Kidney tubule cell (primary cell): ENCODE results near the gene TM6SF1.
A peak's percentile ranks its signal among the peaks of the same experiment; 100 is the strongest.
"Not testable (repeated sequence)": the region's sequence is repeated elsewhere in the genome, so short reads cannot be mapped to it uniquely, and the experiment has no call there.

Source experiments
- DNase-seq: peaks from one replicate; pipeline ENCODE4 v3.0.0-alpha.2; 2018; ENCODE audit warnings: low spot score

The TM6SF1 gene

DNA sequence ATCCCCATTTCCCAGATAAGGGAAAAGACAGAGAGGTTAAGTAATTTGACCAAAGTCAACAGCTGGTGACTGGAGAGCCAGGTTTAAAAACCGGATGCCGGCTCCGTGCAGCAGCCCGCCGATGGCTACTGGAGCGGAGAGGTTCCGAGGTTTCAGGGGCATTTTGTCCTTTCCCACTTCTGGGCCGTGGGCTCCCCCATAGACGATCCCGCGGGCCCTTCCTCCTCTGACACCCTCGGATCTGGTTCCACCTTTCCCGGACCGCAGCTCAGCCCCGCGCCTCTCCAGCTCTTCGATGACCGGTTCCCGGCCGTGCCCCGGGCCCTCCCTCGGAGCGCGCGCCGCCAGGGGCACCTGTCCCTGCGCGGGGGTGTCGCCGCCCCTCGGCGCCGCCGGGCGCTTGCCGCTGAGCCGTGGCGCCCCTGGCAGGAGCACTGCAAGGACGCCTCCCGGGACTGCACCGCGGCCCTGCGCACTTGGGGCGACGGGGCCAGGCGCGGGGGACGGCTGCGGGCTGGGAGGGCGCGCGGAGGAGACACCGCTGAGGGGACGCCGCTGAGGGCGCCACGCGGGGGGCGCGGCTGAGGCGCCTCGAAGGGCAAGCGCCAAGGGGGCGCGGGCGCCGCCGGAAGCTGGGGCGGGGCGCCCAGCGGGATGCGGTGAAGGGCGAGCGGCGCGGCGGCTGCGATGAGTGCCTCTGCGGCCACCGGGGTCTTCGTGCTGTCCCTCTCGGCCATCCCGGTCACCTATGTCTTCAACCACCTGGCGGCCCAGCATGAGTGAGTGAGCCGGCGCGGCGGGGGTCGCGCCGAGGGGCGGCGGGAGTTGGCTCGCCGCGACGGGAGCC, at the start of gene TM6SF1:
Gene TM6SF1, plus strand, starts transcription at position 652 of the 847 bp plus-strand sequence. Its CDS starts 36 bp downstream, at position 688.
- DNase-seq = peak; percentile 5

DNA sequence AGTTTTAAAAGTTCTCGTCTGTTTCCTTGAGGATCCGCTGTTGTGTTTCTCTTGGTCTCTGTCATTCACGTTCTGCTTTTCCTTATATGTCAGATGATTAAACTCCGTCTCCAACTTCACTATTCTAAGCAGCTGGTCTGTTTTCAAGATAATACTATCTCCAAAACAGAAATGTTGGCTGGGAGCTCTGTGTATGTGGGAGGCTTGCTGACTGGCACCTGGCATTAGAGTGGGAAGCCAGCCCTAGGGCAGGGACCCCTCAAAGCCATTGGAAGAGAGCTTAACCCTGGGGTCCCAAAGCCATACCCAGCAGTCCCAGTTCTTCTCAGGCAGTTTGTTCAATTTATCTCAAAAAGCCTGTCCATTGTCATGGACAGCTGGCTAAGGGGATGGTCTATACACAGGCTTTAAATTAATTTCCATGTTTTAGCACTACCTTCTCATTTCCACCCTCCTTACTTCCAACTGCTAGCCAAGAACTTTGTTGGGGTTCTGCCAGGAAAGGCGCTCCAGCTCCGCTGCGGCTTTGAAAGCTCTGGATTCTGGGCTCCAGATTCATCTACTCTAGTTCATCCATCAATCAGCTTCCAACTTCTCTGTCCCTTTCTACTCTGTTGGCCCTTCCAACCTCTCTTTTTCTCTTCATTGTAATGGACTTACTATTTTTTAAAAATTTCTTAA, 49.6 kb upstream of the TM6SF1 start:
- no peak for DNase-seq

DNA sequence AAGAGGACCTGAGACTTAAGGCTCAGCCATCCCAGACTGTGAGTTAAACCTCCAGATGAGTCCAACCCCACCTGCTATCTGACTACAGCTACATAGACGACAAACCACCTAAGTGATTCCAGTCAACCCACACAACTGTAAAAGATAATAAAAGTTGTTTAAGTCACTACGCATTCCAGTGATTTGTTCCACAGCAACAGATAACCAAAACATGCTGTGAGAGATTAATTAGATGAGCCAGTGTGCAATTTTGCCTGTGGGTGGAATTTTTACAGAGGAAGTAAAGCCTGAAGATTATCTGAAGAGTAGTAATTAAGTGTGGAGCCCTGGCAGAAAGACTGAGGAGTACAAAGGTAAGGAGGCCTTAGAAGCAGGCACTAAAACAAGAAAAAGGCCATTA, 45.8 kb upstream of the TM6SF1 start:
- peak; percentile 43 for DNase-seq

DNA sequence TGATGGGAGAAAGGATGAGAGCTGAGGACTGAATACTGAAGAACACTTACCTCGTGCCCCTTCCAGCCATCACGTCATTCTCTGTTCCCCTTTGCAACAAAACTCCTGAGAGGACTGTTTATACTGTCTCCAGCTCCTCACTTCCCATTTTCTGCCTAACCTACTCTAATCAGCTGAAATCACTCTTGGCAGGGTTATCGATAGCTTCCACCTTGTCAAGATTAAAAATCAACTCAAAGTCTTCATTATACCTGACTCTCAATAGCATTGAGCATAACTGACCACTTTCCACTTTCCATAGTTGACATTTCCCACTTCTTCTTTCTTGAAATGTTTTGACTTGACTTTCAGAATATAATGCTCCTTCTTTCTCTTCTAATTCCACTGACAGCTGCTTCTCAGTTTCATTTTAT, 44.7 kb upstream of the TM6SF1 start:
- DNase-seq = no peak

DNA sequence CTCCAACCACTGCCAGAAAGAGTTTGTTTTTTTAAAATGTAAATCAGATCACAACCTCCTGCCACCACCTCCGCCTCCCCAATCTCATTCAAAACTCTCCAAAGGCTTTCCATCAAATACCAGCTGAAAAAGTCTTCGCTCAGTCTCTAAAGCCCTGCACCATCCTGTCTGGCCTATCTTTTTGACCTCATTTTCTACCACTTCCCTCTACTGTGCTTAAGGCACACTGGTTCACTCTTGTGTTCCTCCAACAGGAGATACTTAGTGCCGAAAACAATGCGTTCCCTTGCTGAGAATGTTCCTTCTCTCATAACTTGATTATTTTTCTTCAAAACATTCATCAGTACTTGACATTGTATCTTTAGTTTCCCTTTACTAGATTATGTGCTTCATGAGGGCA, 43.9 kb upstream of the TM6SF1 start:
- no peak for DNase-seq

DNA sequence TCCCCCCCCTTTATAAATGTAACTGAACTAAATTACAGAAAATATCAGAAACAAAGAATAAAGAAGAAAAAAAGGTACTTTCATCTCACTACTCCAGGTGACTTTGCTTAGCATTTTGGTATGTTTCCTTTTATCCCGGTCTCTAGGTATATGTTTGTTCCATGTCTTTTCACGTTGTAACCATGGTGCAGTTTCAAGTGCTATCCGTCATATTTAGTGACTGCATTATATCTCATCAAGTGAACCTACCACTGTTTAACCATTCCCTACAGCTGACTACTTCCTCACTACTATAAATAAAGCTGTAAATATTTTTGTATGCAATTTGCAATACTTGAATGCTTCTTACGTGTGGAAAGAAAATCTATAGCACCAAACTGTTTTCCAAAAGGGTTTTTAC, 42.6 kb upstream of the TM6SF1 start:
- DNase-seq = peak; percentile 53

DNA sequence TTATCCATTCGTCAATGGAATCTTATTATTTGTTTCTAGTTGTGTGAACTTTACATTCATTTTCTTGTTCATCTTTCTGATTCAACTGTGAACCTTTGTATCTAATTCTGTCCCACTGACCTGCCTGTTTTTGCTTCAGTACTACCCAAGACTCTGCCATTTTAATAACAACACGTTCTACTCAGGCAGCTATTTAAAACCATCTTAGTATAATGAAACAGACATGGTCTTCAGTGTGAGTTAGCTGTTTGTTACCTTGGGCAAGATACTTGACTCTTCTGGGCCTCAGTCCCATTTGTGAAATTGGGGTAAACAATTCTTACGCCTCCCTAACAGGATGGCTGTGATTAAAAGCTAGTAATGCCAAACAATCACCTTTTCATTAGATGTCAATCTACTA, 42.0 kb upstream of the TM6SF1 start:
- DNase-seq = no peak

DNA sequence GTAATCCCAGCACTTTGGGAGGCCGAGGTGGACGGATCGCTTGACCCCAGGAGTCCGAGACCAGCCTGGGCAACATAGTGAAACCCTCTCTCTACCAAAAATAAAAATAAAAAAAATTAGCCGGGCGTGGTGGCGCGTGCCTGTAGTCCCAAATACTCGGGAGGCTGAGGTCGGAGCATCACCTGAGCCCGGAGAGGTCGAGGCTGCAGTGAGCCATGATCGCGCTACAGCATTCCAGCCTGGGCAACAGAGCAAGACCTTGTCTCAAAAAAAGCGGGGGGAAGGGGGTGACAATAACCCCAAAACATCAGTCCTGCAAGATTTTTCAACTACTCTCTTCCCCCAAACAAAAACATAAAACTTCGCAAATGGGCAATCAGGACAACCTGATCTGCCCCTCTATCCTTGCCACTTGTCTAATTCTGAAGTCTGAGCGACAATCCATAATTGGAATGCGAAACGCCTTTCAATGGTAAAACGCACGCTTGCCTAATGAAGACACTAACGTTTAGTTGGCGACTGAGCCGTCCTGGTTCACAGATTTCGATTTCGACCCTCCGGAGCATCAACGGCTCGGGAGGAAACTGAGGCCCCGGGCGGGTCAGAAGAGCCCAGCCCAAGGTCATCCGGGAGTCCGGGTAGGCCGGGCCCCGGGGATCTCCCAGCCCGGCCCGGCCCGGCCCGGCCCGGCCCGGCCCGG, 41.3 kb upstream of the TM6SF1 start:
- peak; percentile 32 for DNase-seq

DNA sequence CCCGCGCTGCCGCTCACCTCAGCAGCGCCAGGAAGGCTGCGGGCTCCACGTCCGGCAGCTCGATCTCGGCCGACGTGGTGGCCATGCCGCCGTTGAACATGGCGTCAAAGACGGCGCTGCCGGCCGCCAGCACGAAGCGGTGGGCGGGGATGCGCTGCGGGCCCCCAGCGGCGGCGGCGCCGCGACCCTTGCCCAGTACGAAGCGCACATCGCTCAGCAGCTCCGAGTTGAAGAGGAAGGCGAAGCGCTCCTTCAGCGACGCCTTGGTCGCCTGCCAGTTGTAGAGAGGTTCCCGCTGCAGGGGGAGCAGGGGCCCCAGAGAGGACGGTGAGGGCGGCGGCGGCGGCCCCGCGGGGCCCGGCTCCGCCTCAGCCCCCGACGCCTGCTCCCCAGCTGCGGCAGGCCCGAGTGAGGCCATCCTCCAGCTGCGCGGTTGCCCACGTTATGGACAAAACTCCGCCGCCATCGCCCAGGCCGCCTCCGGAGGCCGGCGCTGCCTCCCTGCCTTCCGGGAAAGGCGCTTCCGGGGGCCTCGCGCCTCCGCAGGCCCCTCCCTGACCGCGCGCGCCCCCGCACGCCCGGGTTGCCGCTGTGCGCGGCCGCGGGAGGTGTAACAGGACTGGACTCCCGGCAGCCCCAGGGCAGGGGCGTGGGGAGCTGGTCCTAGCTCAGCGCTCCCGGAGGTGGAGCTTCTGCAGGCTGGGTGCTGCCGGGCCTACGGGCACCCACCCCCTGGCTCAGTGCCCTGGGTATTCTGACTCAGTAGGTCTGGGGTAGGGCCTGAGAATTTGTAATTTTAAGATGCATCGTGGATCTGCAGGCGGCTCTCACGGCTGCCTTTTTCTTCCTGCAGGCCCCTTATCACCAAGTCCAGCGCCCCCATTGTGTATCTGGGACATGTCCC, 40.5 kb upstream of the TM6SF1 start, which contains the start of gene BTBD1:
Gene BTBD1, minus strand, starts transcription at position 519 of the 904 bp plus-strand sequence. Its CDS starts 101 bp downstream, at position 418.
- peak; percentile 98 for DNase-seq

DNA sequence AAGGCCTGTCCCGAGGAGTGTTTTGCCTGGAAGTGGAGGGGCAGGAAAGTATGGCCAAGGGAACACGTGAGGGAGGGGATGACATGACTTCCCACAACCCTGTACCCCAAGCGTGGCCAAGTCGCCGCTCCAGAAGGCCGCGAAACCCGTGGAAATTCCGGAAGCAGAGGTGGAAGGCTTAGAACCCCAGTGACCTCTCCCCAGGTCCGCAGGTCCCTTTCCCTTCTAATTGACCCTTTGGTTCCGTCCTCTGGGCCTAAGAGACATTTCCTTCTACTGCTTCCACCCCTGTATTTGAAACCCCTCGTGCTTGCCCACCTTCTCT, 39.8 kb upstream of the TM6SF1 start:
- DNase-seq = no peak

DNA sequence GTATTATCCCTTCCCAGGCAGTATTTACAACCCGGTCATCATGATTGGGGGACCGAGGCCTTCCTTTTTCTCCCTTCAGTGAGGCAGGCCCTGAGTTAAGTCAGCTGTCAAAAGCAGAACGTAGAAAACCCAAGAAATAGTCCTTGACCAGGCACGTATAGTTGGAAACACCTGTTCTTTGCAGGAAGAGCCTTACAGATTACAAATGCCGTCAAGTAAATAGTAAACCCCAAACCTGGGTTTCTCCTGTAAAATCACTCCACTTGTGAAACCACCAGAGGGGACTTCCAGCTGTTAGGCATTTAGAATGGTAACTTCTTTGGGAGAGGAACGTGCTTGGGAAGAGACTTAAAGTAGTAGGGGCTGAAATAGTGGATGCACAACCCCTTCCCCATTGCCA, 39.4 kb upstream of the TM6SF1 start:
- no peak for DNase-seq

DNA sequence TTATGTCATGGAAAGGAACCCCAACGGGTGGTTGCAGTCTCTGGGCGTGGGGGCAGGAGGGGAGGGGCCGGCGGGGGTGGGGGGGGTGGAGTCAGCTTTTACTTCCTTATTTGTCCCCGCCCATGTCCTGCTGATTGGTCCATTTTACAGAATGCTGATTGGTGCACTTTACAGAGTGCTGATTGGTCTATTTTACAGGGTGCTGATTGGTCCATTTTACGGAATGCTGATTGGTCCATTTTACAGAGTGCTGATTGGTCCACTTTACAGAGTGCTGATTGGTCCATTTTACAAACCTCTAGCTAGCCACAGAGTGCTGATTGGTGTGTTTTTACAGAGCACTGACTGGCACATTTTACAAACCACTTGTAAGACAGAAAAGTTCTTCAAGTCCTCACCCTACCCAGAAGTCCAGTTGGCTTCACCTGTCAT, 38.2 kb upstream of the TM6SF1 start:
- DNase-seq = peak; percentile 22

DNA sequence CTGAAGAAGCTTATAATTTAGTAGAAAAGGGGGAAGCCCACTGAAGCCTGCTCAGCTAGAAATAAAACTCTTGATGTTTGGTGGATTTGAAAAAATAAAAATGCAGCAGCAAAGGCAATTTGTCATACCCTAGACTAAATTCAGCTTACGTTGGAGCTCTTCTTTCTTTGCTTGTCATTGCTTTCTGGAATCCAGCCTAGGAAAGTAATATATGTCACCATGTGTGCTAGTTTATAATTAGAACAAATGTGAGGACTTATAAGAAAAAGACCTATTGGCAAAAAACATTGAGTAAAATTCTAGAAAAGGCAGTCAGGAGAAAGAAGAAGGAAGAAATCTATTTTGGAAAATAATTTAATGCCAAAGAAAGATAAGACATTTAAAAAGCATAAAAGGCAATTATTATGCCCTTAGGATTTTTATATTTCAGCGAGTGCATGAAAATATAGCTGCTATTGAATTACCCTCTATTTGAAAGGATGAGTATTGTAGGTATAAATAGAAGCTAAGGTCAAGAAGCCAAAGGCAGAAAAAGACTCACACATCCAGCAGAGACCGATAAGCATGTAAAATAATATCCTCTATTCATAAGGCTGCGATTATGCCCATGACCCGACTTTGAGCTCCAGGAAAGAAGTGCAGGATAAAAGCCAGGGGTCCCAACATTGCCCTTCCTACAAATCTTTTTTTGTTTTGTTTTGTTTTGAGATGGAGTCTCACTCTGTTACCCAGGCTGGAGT, 29.8 kb upstream of the TM6SF1 start:
- no peak for DNase-seq

DNA sequence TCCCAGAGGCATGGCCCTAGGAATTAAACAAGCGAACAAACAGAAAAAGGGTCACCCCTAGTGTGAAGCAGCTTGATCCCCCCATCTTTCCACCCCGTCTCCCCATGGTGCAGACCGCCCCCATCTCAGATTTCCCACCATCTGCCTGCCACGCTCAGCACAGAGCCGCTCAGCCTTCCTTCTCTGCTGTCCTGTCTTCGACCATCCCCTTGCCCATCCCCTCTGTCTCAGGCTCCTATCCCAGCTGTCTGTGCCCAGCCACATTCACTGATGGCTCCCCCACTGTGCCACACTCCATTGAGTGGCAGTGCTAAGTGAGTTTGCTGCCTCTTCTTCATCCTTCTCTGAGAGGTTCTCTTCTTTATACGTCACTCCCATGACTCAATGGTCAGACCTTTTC, 28.7 kb upstream of the TM6SF1 start:
- no peak for DNase-seq

DNA sequence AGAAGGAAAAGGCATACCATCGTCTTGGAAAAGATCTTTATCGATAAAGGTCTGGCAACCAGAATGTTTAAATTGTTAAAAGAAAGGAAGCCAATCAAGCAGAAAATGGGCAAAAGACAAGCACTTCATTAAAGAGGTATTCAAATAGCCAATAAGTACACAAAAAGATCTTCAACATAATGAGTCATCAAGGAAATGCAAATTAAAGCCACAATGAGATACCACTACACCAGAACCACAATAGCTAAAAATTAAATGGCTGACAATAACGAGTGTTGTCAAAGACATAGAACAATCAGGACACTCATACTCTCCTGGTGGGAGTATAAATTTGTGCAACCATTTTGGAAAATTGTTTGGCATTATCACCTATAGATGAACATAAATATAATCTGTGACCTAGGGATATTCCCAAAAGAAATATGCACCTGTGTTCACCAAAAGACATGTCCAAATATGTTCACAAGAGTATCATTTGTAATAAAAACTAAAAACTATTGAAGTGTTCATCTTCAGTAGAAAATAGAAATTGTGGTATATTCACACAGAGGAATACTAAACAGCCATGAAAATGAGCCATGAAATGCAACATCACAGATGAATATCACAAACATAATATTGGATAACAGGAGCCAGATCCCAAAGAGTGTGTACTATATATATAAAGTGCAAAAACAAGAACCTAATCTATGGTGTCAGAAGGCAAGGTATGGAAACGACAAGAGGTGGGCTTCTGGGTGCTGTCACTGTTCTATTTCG, 26.0 kb upstream of the TM6SF1 start:
- no peak for DNase-seq

DNA sequence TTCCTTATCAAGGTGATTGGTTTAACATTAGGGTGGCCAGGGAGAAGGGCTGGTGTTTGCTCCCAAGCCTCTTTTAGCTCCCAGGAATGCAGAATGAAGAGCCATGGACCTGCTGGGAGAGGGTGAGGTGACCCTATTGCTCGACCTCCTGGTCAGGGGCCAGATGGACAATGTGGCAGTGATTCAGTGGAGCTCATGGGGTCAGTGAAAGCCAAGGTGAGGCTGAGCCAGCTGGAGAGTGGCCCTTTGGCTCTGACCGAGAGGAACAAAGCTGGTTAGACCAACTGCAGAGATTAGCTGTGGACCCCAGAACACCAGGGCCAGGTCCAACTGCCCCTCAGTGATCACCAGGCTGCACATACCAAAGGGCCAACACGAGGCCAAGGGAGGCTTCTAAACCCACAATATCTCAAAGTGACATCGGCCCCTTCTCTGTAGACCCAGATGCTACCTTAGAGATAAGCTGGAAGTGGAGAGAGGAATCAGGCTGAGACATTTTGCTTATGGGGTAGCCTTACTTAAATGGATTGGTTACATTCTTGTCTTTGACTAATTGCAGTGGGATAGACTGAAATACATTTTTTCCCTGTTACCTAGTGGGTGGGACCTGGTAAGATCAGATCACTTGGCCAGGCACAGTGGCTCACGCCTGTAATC, 24.6 kb upstream of the TM6SF1 start:
- DNase-seq = no peak

DNA sequence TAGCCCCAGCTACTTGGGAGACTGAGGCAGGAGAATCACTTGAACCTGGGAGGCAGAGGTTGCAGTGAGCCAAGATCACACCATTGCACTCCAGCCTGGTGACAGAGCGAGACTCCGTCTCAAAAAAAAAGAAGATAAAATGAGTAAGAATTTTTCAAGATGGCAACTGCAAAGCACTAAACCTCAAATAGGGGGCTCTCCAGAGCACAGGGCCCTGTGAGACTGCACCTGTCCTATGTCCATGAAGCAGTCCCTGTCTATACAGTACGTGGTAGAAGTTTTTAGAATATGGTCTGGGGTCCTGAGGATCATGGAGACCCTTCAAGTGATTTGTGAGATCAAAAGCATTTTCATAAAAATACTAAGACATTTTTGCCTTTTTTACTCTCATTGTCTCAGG, 22.0 kb upstream of the TM6SF1 start:
- not testable (repeated sequence) for DNase-seq

DNA sequence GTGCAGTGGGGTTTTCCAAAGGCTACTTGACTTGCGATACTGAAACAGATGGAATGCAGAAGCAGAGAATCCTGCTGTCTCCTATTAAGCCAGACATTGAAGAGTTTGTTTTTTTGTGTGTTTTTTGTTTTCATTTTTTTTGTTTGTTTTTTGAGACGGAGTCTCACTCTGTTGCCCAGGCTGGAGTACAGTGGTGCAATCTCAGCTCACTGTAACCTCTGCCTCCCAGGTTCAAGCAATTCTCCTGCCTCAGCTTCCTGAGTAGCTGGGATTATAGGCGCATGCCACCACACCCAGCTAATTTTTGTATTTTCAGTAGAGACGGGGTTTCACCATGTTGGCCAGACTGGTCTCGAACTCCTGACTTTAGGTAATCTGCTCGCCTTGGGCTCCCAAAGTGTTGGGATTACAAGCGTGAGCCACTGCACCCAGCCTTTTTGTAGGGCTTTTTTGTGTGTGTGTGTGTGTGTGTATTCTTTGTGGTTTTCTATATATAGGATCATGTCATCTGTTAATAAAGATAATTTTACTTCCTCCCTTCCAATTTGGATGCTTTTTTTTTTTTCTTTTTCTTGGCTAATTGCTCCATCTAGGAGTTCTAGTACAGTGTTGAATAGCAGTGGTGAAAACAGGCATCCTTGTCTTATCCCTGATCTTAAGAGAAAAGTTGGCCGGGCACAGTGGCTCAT, 21.4 kb upstream of the TM6SF1 start:
- DNase-seq = not testable (repeated sequence)

DNA sequence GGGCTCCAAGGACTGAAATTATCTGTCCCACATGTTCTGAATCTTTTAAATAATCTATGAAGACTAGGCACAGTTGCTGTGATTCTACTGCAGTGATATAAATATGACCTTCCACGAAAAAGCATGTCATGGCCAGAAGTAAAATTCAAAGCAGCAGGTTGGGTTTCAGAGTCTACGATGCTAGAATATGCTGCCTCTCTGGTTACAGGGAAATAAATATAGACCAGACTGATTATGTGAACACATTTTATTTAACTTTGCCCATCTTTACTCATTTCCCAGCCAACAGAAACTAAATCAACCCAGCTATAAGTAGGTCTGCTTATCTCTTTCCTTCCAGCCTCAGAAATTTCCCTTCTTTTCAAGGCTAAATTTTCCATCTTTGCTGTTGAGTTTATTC, 19.9 kb upstream of the TM6SF1 start:
- DNase-seq = no peak
